ENCODE measurements around the gene TARBP2. TPM values are rescaled to one million over a fixed set of nuclear protein-coding genes. Genes with fewer than 3 reads are reported as not detected.

TARBP2 gene
- total RNA-seq, result 10 to 100 TPM; 19.6 to 26.0 (median 22.3) TPM

- ATAC-seq (ENCODE audit: low FRiP score) (peak; percentile 78), DNase-seq (ENCODE audit: low spot score) (peak; percentile 91)
- TF ChIP-seq CTCF (IDR thresholded peaks at IDR 0.05), result no peak
Observed at GRCh38 chr12:53500776-53501614, at the start of gene TARBP2. Gene TARBP2, plus strand, starts transcription at chr12:53501283. Its CDS starts 126 bp downstream, at chr12:53501409.

GRCh38 chr12:53451661-53452158, 49.4 kb upstream of the TARBP2 start, which contains the start of gene PCBP2:
Gene PCBP2, plus strand, starts transcription at chr12:53452102. Its CDS starts 2,699 bp downstream, at chr12:53454801.
- ATAC-seq (ENCODE audit: low FRiP score) (peak; percentile 97), DNase-seq (ENCODE audit: low spot score) (peak; percentile 71)
- TF ChIP-seq CTCF (IDR thresholded peaks at IDR 0.05), result peak in 2 of 3 donors; percentile 50 to 83

- DNase-seq (ENCODE audit: low spot score) (peak; percentile 69), ATAC-seq (ENCODE audit: low FRiP score) (peak; percentile 82)
- no peak for TF ChIP-seq CTCF (IDR thresholded peaks at IDR 0.05)
Observed at GRCh38 chr12:53452159-53453077, 48.7 kb upstream of the TARBP2 start.

DNA sequence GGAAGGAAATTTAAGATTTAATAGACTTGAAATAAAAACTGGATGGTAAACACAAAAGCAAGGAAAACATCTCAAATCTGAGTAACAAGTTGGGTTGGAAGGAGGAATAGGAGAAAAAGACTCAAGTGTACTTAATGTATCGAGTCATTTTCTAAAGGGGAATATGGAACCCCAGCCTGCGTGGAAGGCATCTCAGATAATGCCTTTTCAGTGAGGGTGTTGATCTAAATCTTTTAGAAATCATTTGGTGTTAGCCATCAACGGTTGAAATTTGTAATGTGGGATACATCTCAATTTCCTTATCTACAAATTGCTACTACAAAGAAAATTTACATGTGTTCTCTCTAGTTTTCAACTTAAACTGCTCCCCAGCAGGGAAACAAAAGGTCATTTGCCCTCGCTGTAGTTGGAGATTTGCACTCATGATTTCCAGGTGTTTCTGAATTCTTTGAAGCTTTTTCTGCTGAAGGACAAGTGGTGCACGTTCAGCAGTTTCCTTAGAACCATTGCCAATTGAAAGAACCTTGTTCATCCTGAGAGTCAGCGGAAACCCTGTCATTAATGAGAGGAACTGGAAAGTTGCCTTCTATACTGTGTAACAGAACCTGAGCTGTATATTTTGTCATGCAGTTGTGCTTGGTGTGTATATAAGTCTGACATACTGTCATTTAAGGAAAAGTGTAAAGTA, 47.0 kb upstream of the TARBP2 start:
- no peak for TF ChIP-seq CTCF (IDR thresholded peaks at IDR 0.05)
- ATAC-seq (ENCODE audit: low FRiP score) (no peak), DNase-seq (ENCODE audit: low spot score) (no peak)

- TF ChIP-seq CTCF (IDR thresholded peaks at IDR 0.05), result no peak
- ATAC-seq (ENCODE audit: low FRiP score), result no peak
- DNase-seq (ENCODE audit: low spot score), result no peak
Observed at GRCh38 chr12:53454707-53455106, 46.4 kb upstream of the TARBP2 start.

- ATAC-seq (ENCODE audit: low FRiP score), result no peak
- DNase-seq (ENCODE audit: low spot score), result no peak
- TF ChIP-seq CTCF (IDR thresholded peaks at IDR 0.05), result no peak
Observed at GRCh38 chr12:53456654-53457366, 44.3 kb upstream of the TARBP2 start.
